Measurements from ENCODE around the gene ZNF71. TPM values are rescaled to one million over a fixed set of nuclear protein-coding genes. Genes with fewer than 3 reads are reported as not detected.

Gene ZNF71
- total and polyA plus RNA-seq, 2 experiments from 2014 or later = 6.2 to 7.9 TPM

DNA sequence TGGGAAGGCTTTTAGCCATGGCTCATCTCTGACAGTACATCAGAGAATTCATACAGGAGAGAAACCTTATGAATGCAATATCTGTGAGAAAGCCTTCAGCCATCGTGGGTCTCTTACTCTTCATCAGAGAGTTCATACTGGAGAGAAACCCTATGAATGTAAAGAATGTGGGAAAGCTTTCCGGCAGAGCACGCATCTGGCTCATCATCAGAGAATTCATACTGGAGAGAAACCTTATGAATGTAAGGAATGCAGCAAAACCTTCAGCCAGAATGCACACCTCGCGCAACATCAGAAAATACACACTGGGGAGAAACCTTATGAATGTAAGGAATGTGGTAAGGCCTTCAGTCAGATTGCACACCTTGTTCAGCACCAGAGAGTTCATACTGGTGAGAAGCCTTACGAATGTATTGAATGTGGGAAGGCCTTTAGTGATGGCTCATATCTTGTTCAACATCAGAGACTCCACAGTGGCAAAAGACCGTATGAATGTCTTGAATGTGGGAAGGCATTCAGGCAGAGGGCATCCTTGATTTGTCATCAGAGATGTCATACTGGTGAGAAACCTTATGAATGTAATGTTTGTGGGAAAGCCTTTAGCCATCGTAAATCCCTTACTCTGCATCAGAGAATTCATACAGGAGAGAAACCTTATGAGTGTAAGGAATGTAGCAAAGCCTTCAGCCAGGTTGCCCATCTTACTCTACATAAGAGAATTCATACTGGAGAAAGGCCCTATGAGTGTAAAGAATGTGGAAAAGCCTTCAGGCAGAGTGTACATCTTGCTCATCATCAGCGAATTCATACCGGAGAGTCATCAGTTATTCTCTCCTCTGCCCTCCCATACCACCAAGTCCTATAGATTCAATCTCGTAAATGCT, 17.1 kb upstream of the ZNF71 start:
- in situ Hi-C loops (cut with MboI) = no loop called here
- WGBS, 2 experiments (ENCODE audit: low coverage in 1 of 2, low lambda C conversion rate in 2 of 2, missing lambda C conversion rate in 2 of 2) = 97% methylated on average over 11 of the region's 11 CpGs
- Histone ChIP-seq H3K4me3 (no peak overlapping the region), H3K9ac (no peak overlapping the region), H3K9me2 (ENCODE audit: insufficient read depth) (no peaks in the 10 kb centered on the region), H3K79me2 (ENCODE audit: insufficient read depth) (no peaks in the 10 kb centered on the region), H3K9me3 (ENCODE audit: low read depth) (peaks cover 52% of the 10 kb centered on the region), H3K36me3 (ENCODE audit: low read depth) (peaks cover 73% of the 10 kb centered on the region), H3K27me3 (replicated peaks; ENCODE audit: insufficient read depth) (no peaks in the 10 kb centered on the region), H2AFZ (no peak overlapping the region), H3K4me1 (ENCODE audit: insufficient read depth) (no peaks in the 10 kb centered on the region), H3K27ac (no peak overlapping the region), H3F3A (ENCODE audit: insufficient read depth) (peaks cover 17% of the 10 kb centered on the region), H4K20me1 (ENCODE audit: insufficient read depth) (no peaks in the 10 kb centered on the region), H3K4me2 (ENCODE audit: unreplicated experiment) (no peak overlapping the region)
- no peak for DNase-seq
- TF ChIP-seq EZH2 (IDR thresholded peaks at IDR 0.05; ENCODE audit: insufficient read depth, poor library complexity, severe bottlenecking) (no peak), EZH2phosphoT487 (IDR thresholded peaks at IDR 0.05; ENCODE audit: insufficient read depth, low read depth) (no peak)

GRCh38 chr19:56594446-56594782, 688 bp upstream of the ZNF71 start:
- Histone ChIP-seq H3K9me2 (ENCODE audit: insufficient read depth) (no peaks in the 10 kb centered on the region), H3K4me1 (ENCODE audit: insufficient read depth) (0 out of 2 replicates have a peak, but pooled peaks cover 4% of the 10 kb centered on the region), H3K27me3 (replicated peaks; ENCODE audit: insufficient read depth) (no peaks in the 10 kb centered on the region), H3K79me2 (ENCODE audit: insufficient read depth) (peaks cover 43% of the 10 kb centered on the region), H3K27ac (no peak overlapping the region), H2AFZ (peak overlapping the region; percentile 88), H3K9ac (peak overlapping the region; percentile 83; the same call in 1 of the 2 replicates), H3K4me3 (peak overlapping the region; percentile 89), H4K20me1 (ENCODE audit: insufficient read depth) (0 out of 2 replicates have a peak, but pooled peaks cover 3% of the 10 kb centered on the region), H3K4me2 (ENCODE audit: unreplicated experiment) (no peak overlapping the region), H3F3A (ENCODE audit: insufficient read depth) (no peaks in the 10 kb centered on the region), H3K9me3 (ENCODE audit: low read depth) (no peaks in the 10 kb centered on the region), H3K36me3 (ENCODE audit: low read depth) (0 out of 2 replicates have a peak, but pooled peaks cover 6% of the 10 kb centered on the region)
- TF ChIP-seq EZH2phosphoT487 (IDR thresholded peaks at IDR 0.05; ENCODE audit: insufficient read depth, low read depth) = no peak
- no peak for TF ChIP-seq EZH2 (IDR thresholded peaks at IDR 0.05; ENCODE audit: insufficient read depth, poor library complexity, severe bottlenecking)
- in situ Hi-C loops (cut with MboI) = no loop called here
- 47 to 100% methylated on average over 1 to 4 of the region's 4 CpGs for WGBS, 2 experiments (ENCODE audit: low coverage in 1 of 2, low lambda C conversion rate in 2 of 2, missing lambda C conversion rate in 2 of 2)
- no peak for DNase-seq

DNA sequence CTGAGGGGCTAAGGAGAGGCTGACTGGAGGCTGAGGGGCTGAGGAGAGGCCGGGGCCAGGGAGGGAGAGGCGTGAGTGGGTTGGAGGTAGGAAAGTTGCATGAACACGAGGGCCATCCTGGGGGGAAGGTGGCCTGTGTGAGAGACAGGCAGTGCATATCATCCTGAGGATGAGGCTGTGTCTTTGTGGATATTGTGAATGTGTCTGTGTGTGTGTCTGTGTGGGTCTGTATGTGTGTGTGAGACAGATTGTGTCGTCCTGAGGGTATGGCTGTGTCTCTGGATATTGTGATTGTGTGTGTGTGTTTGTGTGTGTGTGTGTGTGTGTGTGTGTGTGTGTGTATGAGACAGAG, 422 bp downstream of the ZNF71 start:
- Histone ChIP-seq H4K20me1 (ENCODE audit: insufficient read depth) (0 out of 2 replicates have a peak, but pooled peaks cover 3% of the 10 kb centered on the region), H3K79me2 (ENCODE audit: insufficient read depth) (peaks cover 48% of the 10 kb centered on the region), H3K4me2 (ENCODE audit: unreplicated experiment) (peak overlapping the region; percentile 67), H3K9me3 (ENCODE audit: low read depth) (no peaks in the 10 kb centered on the region), H3K9ac (peak overlapping the region; percentile 83), H3K27me3 (replicated peaks; ENCODE audit: insufficient read depth) (no peaks in the 10 kb centered on the region), H3K27ac (no peak overlapping the region), H3K4me3 (peak overlapping the region; percentile 89), H2AFZ (peak overlapping the region; percentile 88), H3K9me2 (ENCODE audit: insufficient read depth) (no peaks in the 10 kb centered on the region), H3K36me3 (ENCODE audit: low read depth) (0 out of 2 replicates have a peak, but pooled peaks cover 6% of the 10 kb centered on the region), H3K4me1 (ENCODE audit: insufficient read depth) (0 out of 2 replicates have a peak, but pooled peaks cover 4% of the 10 kb centered on the region), H3F3A (ENCODE audit: insufficient read depth) (no peaks in the 10 kb centered on the region)
- TF ChIP-seq EZH2phosphoT487 (IDR thresholded peaks at IDR 0.05; ENCODE audit: insufficient read depth, low read depth) = no peak
- no peak for TF ChIP-seq EZH2 (IDR thresholded peaks at IDR 0.05; ENCODE audit: insufficient read depth, poor library complexity, severe bottlenecking)
- no peak for DNase-seq
- in situ Hi-C loops (cut with MboI) = no loop called here
- 0 to 2% methylated on average over 2 to 4 of the region's 4 CpGs for WGBS, 2 experiments (ENCODE audit: low coverage in 1 of 2, low lambda C conversion rate in 2 of 2, missing lambda C conversion rate in 2 of 2)

DNA sequence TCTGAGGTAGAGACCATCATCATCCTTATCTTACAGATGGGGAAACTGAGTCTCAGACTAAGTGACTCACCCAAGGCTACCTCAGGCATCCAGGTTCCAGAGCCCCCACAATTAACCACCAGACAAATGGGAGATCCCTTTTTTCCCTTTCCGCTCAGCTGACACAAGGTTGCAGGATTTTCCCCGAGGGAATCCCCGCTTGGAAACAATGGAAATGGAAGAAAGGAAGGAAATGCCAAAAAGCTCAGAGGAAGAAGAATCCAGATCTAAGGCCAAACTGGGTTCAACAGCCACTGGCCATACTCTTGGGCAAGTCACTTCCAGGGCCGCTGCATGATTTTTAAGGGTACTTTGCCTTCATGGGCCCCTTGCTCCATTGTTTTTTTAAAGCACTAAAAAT, 1.6 kb downstream of the ZNF71 start:
- Histone ChIP-seq H3K9me3 (ENCODE audit: low read depth) (no peaks in the 10 kb centered on the region), H3K9ac (no peak overlapping the region), H3K4me1 (ENCODE audit: insufficient read depth) (peaks cover 4% of the 10 kb centered on the region; the same call in 1 of the 2 replicates), H3F3A (ENCODE audit: insufficient read depth) (no peaks in the 10 kb centered on the region), H2AFZ (no peak overlapping the region), H4K20me1 (ENCODE audit: insufficient read depth) (0 out of 2 replicates have a peak, but pooled peaks cover 3% of the 10 kb centered on the region), H3K79me2 (ENCODE audit: insufficient read depth) (peaks cover 60% of the 10 kb centered on the region), H3K4me3 (no peak overlapping the region), H3K27ac (no peak overlapping the region), H3K27me3 (replicated peaks; ENCODE audit: insufficient read depth) (no peaks in the 10 kb centered on the region), H3K36me3 (ENCODE audit: low read depth) (0 out of 2 replicates have a peak, but pooled peaks cover 7% of the 10 kb centered on the region), H3K4me2 (ENCODE audit: unreplicated experiment) (no peak overlapping the region), H3K9me2 (ENCODE audit: insufficient read depth) (no peaks in the 10 kb centered on the region)
- in situ Hi-C loops (cut with MboI) = no loop called here
- DNase-seq = no peak
- WGBS, 2 experiments (ENCODE audit: low coverage in 1 of 2, low lambda C conversion rate in 2 of 2, missing lambda C conversion rate in 2 of 2) = 73% methylated on average over 4 of the region's 4 CpGs
- TF ChIP-seq EZH2phosphoT487 (IDR thresholded peaks at IDR 0.05; ENCODE audit: insufficient read depth, low read depth) = no peak
- no peak for TF ChIP-seq EZH2 (IDR thresholded peaks at IDR 0.05; ENCODE audit: insufficient read depth, poor library complexity, severe bottlenecking)

All from GM23248 (cell line).